Embryonic facial prominence (tissue), 1 donor: ENCODE data around the gene KCNQ1.

ENCODE experiments used
- DNase-seq: peaks from one replicate; pipeline ENCODE4 v3.0.0-alpha.2; 2016; ENCODE audit errors: extremely low spot score

Gene KCNQ1

DNA sequence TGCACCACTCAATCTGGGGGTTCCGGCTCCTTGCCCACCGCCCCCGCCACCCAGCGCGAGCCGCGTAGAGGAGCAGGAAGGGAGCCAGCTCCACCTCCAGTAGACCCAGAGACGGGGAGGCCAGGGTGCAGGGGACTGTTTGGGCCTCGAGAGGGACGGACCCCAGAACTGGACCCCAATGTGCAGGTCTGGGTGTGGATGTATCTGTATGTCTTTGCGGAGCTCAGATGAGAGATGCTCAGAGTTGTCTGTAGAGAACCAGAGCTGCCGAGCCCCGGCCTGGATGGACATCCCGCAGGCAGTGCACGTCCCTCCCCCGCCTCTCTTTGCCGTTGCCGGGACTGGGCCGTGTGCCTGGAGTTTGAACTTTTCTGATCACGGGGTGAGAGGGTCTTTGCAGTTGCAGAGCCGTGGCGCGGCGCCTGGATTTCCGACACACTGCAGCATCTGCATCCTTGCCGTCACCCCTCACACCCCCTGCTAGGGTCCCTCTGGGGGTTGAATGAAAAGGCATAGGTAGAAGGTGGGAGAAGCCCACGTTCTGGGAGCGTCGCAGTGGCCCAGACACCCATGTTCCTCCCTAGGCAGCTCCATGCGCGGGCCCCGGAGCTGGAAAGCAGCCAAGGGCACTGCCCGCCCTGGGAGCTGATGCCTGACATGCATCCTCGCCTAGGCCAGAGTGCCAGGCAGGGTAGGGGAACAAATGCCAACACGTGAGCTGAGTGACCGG lies 105.2 kb downstream of the KCNQ1 start:
- no peak for DNase-seq

DNA sequence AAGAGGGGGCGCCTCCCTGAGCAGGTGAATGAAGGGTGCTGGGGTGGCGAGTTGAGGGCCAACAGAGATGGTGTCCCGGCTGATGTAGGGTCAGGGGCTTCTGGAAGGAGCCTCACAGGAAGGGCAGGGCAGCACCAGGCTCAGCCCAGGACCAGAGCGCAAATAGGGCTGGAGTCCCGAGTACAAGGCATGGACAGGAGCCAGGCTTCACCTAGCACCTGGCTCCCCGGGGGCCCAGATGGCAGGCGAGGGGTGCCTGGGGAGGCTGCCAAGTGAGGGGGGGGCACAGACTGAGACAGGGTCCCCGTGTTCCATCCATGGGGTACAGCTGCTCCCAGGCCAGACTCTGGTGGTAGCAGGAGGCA lies 105.8 kb downstream of the KCNQ1 start:
- no peak for DNase-seq

DNA sequence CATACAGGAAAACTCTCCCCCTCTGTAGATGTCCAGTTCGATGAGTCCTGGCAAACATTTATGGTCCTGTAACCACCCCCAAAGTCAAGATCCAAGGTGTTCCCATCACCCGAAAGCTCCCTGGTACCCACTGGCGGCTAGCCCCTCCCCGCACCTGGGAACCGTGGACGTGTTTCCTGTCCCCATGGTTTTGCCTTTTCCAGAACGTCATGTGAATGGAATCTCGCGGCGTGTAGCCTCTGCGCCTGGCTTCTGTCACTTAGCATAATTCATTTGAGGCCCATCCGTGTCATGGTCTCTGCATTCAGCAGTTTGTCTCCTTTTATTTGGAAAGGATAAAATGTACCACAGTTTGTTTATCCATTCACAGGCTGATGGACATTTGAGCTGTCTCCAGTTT lies 106.3 kb downstream of the KCNQ1 start:
- no peak for DNase-seq

DNA sequence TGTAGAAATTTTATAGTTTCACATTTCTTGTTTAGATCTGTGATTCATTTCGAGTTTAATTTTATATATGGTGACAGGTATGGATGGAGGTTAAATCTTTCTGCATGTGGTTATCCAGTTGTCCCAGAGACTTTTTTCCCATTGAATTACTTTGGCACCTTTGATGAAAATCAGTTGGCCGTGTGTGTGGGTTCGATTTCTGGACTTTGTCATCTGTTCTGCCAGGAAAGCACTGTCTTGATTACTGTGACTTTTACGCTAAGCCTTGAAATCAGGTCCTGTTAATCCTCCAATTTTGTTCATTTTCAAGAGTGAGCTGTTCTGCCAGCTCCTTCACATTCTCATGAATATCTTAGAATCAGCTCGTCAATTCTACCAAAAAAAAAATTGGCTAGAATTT lies 107.4 kb downstream of the KCNQ1 start:
- no peak for DNase-seq

DNA sequence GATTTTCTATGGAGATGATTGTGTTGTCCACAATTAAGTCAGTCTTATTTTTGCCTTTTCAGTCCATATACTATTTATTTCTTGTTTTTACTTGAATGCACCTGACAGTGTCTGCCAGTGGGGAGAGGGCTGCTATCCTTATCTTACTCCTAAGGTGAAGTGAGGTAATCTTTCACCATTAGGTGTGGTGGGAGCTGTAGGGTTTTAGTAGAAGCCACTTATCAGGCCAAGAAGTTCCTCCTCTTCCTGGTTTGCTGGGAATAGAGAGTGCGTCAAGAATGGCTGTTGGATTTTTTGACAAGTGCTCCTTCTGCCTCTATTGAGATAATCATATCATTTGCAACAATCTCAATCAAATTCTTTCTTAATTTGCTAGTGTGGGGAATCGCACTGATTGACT lies 108.4 kb downstream of the KCNQ1 start:
- DNase-seq, result no peak

DNA sequence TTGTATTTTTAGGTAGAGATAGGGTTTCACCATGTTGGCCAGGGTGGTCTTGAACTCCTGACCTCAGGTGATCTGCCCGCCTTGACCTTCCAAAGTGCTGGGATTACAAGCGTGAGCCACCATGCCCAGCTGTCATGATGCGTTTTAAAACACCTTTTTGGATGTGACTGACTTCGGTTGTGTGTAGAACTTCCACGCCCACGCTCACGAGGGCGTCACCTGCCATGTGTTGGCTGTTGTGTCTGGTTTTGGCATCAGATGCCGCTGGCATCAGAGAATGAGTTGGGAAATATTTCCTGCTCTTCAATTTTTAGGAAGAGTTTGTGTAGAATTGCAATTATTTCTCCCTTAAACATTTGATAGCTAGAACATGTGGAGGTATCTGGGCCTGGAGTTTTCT lies 109.1 kb downstream of the KCNQ1 start:
- no peak for DNase-seq

DNA sequence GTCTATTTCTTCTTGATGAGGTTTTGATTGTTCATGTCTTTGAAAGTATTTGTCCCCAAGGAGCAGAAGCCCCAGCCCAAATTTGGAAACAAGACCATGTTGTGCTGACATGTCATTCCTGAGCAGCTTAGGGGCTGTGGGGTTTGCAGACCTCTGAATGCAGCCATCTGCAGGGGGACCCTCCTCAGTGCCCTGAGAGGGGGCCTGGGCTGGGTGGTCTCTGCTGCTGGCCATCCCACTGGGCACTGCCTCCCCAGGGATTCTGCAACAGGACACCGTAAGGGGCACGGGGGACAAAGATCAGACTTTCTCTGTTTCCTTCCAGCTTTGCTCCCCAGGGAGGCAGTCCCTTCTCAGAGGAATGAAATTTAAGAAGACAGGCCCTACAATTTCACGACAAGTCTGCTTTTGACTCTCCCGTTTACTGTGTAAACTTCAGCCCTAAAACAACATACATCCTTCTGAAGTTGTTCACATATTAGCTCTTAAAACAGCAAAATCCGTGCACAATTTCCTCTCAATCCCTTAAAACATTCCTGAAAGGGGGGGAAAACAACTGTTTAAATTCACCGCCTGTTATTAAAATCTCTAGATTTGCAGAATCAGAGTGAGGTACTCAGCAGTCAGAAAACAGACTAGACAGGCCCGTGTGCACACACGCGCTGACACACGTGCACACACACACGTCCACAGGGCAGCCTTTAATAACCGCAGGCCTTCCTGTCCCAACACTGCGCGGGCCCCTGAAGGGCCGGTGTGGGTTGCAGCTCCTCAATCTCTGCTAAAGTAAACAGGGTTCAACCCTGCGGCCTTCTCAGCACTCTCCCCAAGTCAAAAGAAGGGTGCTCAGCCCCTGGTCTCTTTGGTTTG lies 109.8 kb downstream of the KCNQ1 start:
- no peak for DNase-seq

DNA sequence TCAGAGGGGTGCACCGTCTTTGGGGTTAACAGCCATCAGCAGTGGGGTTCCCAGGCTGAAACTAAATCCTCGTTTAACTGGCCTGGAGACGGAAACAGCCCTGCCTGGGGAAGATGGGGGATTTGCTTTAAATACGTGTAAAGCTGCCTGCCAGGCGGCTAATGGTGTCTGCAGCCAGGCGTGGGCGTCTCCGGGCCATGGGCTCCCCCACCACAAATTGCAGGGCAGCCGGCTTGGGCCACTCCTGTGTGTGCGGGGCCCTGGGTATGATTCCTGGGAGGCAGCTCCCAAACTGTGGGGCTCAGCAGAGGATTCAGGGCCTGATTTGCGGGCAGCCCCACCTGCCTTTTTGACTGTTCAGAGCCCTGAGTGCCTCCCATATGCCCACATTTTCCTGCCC lies 110.5 kb downstream of the KCNQ1 start:
- no peak for DNase-seq

DNA sequence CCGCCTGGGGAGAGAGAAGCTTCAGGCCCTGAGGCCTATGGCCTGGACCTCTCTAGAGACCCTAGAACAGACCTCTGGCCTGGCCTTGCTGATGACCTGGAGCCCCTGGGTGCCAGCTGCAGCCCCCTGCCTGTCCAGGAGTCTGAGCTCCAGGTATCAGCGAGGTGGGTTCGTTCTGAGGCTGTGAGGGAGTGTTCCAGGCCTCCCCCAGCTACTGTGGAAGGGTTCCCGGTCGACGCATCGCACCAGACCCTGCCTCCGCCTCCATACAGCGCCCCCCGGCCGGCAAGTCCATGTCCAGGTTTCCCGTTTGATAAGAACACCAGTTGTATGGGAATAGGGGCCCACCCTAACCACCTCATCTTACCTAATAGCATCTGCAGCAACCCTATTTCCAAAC lies 111.1 kb downstream of the KCNQ1 start:
- DNase-seq, result no peak

DNA sequence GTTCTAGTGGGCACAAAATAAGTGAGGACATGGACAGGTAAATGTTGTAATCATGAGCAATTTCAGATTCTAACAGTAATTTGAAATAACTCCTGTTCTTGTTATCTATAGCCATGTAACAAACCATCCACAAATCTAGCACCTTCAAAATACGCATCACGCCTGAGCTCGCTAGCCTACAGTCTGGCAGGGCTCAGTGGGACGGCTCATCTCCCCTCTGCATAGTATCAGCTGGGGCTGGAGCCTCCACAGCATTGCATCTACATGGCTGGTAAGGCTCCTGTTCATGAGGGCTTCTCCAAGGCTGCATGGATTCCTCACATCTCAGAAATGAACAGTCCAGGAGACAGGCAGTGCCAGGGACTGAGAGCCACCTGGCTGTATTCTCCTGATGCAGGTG lies 112.6 kb downstream of the KCNQ1 start:
- DNase-seq, result no peak

DNA sequence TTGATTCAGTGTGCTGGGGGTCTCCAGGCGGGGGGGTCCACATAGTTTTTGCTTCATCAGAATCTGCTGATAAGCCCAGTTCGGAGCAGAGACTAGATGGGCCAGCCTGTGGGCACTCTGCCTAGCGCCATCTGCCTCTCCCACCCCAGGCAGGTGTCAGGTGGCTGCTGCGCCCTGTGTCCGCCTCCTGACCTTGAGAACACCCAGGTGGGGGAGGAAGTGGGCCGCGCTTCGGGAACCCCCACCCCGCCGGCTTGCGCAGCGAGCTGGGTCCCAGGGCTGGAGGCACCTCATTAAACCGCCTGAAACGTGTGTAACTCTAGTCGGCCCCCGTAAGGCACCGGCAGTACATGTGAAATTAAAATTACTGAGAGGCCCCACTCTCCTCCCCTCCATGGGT lies 113.6 kb downstream of the KCNQ1 start:
- no peak for DNase-seq

DNA sequence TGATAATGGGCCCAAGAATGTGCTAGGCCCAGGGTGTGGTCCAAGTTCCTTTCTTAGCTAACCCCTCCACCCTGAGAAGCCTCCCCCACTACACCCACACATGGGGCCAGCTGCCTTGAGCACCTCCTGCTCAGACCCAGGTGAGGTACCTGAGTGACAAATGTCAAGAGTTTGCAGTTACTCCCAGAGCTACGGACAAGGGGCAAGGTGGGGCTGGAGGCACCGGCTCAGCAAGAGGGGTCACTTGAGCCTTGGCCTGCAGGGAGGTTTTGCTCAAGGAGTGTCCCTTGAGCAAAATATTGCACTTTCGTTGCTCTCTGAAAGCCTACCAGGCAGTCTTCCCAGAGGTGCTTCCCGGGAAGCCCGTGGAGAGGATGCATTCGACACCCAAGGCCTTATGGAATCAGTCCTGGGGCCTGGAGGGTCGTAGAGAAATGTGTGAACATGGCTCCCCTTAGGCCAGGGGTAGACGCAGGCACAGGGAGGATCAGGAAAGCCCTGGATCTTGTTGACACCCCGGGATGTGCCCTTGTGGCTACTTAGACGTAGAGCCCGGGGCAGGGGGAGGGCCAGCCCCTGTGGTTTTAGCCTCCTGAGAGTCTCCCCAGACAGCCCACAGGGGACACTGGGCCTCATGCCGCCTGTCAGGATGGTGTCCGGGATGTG lies 114.2 kb downstream of the KCNQ1 start:
- DNase-seq, result no peak

DNA sequence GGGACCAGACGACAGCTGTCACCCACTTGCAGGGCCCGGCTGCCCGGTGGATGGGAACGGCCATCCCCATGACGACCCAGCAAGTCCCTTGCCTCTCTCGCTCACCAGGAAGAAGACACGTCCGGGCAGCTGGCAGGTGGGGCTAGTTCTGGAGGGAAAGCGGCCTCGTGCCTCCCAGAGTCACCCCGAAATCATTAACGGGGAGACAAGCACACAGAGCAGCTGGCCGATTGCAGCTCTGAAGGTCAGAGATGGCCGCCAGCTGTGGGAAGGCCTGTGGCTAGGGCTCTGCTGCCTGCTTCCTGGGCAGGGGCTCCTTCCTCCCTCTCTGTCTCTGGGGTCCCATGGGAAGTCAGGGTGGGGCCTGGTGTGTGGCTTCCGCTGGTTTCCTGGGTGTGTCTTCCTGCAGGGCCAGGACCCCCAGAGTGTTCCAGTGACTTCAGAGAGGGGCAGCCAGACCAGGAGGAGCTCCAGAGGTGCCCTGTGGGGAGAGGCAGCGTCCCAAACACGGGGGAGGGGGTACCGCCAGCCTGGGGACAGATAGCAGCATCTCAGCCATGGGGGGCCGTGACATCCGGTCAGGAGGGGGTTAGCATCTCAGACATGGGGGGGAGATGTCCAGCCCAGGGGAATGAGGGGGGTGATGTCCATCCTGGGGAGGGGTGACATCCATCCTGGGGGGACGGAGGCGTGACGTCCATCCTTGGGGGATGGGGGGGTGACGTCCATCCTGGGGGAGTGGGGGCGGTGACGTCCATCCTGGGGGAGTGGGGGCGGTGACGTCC lies 114.9 kb downstream of the KCNQ1 start:
- no peak for DNase-seq

DNA sequence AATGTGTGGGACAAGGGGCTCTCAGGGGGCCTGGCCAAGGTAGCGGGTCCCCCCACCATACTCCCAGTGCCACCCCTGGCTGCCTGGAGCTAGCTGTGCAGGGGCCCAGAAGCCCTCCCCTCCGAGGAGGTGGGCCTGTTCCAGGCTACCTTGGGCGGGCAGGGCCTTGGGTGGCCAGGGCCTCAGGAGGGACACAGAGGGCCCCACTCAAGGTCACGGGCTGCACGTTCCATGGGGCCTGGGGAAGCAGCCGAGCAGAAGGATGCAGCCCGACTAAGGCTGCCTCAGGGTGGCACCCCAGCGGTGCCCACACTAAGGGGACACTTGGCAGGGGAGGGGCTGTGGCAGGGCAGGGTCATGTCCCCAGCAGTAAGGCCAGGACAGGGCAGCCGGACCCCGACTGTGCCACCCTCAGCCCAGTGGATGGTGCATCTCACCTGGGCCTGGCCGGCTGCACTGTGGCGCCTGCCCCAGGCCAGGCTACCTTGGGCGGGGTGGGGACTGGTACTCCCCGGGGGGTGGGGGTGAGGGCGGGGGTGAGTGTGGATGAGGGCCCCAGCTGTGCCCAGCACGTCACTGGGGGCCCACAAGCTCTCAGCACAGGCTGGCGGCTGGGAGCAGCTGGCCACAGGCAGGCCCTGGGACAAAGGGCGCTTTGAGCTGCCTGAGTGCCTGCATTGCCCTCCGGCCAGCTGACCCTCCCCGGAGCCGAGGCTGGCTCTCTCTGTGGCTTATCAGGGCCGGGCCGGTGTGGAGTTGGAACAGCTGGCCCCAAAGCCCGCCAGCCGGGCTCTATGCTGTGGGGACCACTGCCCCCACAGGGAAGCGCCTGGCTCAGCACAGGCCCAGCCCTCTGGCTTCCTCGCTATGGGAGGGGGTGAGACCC lies 117.1 kb downstream of the KCNQ1 start:
- no peak for DNase-seq

DNA sequence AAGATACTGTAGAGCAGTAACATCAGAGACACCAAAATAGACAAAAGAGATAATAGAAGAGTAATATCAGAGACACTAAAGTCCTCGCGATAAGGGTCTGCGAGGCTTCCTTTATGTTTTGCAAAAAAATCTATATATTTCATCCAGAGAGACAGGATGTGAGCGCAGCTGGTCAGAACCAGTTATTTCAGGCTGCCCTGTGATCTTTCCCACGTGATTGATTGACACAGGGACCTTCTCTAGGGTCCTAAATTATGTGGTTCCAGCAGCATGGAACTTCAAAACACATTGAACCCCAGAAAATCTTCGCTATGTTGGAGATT lies 118.0 kb downstream of the KCNQ1 start:
- DNase-seq, result no peak

DNA sequence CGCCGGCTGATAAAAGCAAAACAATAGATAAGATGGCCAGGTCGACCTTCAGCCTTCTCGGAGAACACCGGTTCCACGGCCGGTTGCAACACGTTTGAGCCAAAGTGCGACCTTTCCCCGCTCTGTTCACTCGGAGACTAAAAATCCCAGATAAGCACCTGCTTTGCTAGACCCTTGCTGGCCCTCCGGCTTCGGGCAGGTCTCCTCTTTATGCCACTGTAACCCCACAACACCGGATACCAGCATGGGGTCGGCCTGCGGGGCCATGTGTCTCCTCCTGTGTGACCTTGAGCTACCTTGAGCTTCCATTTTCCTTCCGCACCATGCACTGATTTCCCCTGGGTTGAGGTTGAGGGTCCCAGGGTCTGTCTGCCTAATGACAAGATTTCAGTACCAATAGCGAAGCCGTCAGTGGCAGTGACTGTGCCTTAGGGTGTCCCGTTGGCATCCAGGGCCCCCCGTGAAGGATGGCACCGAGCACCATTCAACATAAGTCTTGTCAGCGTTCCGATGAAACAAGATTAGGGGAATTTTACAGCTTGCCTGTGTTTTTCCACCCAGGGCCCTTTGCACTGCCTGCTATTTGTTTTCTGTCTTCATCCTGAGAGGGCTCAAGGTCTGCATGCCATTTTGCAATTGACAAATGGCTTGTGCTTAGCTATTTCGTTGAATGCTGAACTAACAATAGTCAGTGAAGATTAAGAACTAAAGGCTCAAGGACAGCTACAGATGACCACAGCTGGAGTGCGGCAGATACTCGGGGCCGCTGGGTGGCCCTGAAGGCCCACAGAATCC lies 118.6 kb downstream of the KCNQ1 start:
- no peak for DNase-seq

DNA sequence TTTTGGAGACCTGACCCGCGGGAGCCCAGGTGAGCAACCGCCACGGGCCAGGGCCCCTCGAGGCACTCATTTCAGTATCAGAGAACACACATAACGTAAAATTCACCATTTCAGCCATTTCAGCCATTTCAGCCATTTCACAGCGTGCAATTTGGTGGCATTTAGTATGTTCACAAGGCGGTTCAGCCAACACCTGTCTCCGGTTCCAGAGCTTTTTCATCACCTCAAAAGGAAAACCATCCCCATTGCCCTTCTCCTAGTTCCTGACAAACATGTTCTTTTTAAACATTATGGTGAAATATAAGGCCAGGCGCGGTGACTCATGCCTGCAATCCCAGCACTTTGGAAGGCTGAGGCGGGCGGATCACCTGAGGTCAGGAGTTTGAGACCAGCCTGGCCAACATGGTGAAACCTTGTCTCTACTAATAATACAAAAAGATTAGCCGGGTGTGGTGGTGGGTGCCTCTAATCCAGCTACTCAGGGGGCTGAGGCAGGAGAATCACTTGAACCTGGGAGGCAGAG lies 119.3 kb downstream of the KCNQ1 start:
- DNase-seq, result no peak

DNA sequence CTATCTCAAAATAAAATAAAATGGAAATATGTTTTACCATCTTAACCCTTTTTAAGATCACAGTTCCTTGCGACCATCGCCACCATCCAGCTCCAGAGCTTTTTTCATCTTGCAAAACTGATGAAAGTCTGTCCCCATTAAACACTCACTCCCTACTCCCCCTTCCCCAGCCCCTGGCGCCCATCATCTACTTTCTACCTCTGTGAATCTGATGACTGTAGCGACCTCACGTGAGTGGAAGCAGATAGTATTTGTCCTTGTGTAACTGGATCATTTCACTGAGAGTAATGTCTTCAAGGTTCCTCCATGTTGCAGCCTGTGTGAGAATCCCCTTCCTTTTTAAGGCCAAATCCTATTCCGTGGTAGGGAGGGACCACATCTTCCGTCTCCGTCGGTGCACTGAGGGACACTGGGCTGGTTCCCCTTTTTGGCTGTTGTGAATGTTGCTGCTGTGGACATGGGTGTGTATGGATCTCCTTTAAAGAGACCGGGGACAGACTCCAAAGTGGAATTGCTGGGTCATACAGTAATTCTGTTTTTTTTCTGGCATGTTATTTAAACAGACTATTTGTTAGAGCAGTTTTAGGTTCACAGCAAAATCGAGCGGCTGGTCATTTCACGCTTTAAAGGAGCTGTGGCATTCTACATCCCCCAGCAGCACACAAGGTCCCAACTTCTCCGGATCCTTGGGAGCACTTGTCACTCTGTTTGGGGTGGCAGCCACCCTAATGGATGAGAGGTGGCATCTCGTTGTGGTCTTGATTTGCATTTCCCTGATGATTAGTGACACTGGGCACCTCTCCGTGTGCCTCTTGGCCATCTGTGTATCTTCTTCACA lies 120.0 kb downstream of the KCNQ1 start:
- DNase-seq, result no peak
